ENCODE measurements around the gene HEBP1.

The HEBP1 gene

DNA sequence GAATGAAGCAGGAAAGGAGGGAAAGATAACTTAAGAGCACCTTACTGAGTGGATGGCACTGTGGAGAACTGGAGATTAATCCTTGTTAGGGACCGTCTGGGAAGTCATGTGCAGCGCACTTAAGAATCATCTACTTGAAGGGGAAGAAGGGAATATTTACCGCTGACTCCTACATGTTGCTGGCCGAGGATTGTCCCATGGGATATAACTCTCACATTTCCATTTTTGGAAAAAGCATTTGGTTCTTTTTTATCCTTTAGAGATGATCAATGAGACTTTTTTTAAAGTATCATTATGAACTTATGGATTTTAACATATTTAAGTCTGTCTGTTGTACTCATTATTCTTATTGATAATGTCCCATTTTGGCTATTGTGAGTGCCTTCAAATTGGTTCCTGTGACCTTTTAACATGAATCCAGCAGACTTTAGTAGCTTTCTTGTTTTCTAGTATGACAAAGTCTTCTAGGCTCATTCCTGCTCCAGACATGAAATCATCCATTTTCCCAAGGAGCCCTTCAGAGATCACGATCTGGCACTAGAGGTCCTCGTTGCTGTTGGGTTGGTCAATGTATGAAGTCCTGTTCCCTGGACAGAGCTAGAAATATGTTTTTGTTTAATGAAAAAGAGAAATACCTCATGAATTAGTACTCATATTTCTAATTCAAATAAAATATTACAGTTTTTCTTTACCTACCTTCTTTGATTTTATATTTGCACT is 23.9 kb upstream of the HEBP1 start:
- DNase-seq, result no peak

DNA sequence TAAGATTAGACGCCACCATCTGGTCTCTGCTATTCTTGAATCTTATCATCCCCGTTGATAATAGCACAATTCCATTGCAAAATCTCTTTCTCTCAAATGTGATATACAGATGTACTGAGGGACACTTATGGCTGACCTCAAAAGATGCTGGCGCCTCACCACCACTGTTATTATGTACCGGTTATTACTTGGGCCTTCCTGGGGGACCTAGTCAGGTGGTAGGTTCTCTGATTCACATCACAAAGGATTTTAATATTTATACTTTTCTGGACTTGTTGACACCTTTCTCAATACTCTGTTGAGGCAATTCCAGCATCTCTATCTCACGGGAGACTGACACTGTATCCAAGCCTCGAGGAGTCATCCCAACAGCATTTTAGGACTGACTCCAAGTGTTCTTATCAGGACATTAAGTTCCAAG is 22.8 kb upstream of the HEBP1 start:
- DNase-seq, result no peak

DNA sequence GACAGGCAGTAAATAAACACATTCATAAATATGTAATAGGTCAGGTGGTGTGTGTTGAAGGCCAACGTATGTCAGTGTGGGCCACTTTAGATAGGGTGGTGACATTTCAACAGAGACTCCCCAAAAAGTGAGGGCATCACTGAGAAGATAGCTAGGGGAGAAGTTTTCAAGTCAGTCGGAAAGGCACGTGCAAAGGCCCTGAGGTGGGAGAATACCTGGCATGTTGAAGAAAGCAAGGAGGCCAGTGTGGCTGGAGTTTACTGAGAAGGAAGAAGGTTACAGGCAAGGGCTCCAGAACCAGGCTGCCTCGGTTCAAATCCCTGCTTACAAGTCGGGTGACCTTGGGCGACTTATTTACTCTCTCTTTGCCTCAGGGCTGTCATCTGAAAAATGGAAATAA is 11.0 kb upstream of the HEBP1 start:
- DNase-seq, result no peak

DNA sequence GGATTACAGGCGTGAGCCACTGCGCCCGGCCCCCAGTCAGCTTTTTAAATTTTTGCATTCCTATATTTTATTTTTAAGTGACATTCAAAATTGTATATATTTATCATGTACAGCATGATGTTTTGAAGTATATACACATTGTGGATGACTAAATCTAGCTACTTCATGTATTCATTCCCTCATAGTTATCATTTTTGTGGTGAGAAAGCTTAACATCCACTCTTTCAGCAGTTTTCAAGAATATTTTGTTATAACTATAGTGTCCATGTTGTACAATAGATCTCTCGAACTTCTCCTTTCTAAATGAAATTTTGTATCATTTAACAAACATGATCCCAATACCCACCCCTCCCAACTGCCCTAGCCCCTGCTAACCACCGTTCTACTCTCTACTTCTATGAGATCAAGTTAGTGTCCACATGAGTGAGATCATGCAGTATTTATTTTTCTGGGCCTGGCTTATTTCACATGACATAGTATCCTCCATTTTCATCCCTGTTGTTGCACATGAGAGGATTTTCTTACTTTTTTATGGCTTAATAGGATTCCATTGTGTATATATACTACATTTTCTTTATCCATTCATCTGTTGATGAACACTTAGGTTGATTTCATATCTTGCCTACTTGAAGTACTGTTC is 8.8 kb upstream of the HEBP1 start:
- DNase-seq, result no peak

DNA sequence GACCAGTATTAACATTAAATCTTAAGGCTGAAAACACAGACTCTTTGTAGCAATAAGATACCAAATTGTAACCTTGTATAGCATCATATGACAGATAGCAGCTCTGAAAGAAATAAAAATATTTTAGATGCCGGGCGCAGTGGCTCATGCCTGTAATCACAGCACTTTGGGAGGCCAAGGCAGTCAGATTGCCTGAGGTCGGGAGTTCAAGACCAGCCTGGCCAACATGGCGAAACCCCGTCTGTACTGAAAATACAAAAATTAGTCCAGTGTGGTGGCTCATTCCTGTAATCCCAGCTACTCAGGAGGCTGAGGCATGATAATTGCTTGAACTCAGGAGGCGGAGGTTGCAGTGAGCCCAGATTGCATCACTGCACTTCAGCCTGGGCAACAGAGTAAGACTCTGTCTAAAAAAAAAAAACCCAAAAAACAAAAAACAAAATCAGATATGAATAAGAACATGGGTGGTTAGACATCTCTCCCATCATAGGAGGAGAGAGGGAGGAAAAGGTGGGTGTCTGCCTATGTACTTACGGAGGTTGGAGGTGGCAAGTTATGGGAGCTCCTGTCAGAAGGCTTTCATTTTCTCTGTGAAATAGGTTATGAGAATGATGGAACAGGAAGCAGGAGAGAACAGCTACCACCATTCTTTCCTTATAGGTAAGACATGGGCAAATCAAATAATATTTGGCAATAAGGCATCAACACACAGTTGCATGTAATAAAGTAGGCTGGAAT is 7.6 kb upstream of the HEBP1 start:
- no peak for DNase-seq

DNA sequence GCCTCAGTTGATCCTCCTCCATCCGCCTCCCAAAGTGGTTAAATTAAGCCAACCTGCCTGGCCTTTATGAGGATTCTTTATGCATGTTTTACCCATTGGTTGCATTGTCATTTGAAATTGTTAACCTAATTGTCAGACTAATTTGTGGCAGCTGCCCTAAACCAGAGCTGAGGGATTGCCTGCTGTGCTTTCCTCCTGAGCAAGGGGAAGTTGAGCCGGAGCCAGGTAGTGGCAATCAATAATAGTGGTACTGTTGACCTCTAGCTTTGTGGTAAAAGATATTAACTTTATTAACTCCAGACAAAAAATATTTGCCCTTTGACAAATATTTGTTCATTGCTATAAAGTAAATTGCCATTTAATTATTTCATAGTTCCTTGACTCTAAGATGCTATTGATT is 5.6 kb upstream of the HEBP1 start:
- DNase-seq, result no peak

DNA sequence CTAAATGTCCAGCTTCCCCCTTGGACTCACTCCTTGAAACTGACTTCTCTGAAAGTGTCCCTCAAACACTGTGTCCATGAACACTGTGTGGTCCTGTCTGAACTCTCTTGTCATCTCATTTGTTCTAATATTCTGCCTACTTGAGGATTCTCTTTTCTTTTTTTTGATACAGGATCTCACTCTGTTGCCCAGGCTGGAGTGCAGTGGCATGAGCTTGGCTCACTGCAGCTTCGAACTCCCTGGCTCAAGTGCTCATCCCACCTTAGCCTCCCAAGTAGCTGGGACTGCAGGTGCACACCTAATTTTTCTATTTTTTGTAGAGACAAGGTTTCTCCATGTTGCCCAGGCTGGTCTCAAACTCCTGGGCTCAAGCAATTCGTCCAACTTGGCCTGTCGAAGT is 4.9 kb upstream of the HEBP1 start:
- no peak for DNase-seq

DNA sequence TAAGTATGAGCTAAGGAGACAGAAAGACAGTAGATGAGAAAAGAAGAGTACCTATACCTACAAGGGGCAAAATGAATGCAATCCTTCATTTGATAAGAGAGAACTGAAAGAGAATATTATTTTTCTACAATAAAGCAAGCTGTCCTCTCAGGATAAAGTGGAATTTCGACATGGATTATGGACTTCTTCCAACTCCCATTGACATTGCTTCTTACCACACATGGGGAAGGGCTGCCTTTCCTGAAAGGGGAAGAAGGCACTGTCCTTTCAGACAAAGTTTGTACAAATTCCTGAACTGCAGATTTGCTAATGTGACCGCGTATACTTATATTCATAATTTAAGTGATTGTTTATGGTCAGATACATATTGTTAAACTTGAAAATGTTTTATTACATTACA is 4.3 kb upstream of the HEBP1 start:
- no peak for DNase-seq

DNA sequence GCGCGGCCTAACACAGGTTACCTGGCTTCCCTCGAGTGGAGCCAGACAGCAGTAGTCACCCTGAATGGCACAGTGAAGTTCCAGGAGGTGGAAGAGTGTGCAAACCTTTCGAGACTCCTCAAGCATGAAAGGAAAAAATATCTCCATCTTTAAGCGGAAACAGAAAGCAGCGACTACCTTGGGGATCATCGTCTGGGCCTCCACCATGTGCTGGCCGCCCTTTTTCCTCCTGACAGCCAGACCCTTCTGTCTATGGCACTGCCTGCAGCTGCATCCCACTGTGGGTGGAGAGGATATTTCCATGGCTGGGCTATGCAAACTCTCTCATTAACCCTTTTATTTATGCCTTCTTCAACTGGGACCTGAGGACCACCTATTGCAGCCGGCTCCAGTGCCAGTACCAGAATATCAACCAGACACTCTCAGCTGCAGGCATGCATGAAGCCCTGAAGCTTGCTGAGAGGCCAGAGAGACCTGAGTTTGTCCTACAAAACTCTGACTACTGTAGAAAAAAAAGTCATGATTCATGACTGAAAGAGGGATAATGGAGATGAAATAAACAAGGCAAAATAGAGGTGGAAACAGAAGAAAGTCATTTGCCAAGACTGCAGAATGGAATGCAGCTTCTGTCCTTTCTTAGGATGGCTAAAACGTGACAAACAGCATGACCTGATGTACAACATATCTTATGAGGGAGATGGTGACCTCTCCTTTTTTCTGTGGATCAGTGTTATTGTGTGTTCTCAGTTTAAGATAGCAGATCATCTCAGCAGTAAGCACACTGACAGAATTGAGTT is 2.4 kb upstream of the HEBP1 start:
- DNase-seq, result no peak

DNA sequence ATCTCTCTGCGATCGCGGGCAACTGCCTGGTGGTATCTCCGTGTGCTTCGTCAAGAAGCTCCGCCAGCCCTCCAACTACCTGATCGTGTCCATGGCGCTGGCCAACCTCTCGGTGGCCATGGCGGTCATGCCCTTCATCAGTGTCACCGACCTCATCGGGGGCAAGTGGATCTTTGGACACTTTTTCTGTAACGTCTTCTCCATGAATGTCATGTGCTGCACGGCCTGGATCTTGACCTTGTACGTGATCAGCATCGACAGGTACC is 1.6 kb upstream of the HEBP1 start:
- no peak for DNase-seq

DNA sequence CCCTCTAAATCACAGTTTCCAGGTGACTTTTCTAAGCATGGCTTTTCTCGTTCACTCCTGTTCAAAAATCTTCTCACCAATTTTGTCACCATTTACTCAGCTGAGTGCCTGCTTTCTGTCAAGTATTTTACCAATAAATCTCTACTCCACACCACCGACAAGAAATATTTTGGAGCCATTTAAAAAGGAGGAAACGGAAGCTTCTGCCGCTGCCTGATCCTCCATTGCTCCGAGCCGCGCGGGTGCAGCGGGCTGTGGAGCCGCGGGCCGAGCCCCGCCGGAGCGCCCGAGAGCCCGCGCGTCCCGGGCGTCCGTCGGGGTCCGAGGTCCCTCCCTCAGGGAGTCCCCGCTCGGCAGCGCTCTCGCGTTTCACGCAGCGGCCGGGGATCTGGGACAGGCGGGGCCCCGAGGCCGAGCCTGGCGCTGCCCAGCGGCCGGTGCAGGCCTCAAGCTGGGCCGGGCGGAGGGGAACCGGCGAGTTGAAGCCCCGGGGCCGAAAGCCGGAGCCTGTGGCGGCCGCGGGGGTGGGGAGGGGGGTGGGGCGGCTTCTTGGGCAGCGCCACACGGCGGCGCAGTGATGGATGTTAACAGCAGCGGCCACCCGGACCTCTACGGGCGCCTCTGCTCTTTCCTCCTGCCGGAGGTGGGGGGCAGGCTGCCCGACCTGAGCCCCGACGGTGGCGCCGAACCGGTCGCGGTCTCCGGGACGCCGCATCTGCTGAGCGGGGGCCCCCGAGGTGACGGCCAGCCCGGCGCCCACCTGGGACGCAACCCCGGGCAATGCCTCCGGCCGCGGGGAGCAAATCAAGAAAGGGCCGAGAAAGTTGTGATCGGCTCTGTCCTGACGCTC is 1.1 kb upstream of the HEBP1 start:
- DNase-seq, result peak; percentile 41

DNA sequence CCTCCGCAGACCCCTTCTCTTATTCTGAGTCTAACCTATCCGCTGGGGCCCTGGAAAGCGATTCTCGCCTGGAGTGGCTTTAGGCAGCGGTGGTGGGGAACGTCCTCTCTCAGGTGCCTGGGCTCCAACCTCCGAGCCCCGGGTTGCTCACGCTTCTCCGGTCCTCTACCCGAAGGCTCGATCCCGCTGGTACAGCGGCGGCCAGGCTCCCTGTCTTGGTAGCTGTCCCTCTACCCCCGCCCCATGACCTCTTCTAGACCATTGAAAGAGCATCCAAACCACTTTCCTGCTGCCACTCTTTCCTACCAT is 505 bp upstream of the HEBP1 start:
- no peak for DNase-seq

DNA sequence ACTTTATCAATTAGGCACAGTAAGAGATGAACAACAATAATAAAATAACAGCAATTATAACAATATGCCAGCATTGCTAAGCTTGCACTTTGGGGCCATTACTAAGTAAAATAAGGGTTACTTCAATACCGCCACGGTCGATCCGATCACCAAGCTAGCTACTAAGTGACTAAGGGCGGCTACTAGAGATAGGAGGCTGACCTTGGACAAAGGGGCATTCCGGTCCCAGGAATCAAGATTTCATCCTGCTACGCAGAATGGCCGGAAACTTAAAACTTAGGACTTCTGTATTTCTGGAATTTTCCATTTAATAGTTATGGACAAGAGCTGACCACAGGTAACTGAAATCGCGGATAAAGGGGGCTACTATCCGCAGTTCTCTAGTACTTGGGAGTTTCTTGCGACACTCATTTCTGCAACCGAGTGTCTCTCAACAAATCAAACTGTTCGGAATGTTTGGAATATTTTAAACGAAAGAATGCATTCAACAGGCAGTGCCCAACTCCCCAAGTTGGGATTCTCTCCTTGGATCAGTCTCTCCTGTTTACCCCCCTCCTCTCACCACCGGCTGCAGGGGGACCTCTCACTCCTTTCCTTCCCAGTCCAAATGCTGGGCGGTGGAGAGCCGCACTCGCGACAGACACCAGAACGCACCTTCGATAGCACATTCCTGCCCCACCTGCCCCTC is 650 bp downstream of the HEBP1 start:
- DNase-seq, result no peak

DNA sequence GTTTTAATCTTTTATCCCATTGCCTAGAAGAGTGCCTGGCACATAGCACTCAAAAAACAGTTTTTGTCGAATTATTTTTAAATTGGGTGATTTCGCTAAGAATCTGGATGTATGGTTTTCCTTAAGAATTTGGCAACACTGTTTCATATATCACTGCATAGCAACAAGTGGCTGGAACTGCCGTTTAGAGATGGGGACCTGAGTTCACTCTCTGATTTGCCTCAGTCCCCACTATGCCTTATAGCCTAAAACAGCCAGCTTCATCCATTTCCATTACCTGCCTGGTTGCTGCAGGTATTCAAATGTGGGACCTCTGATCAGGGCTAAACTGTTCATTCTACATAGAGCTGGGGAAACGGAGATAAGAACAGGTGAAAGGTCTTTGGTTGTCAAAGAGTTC is 1.8 kb downstream of the HEBP1 start:
- DNase-seq, result no peak

DNA sequence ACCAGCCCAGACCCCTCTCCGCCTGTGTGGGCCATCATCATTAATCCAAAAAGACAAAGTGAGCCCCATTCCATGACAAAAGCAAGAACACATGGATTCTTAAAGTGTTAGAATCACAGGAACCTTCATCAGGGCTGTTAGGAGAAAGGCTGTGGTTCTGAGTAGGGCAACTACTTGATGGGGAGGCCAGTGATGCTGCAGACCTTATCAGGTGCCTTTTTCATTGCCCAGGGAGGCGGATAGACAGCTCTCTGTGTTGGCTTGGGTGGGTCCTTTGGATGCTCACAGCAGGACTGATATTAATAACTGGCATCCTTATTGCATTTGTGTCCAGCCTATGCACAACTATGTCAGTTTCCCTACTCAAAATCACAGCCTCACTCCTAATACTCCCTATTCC is 2.3 kb downstream of the HEBP1 start:
- no peak for DNase-seq

DNA sequence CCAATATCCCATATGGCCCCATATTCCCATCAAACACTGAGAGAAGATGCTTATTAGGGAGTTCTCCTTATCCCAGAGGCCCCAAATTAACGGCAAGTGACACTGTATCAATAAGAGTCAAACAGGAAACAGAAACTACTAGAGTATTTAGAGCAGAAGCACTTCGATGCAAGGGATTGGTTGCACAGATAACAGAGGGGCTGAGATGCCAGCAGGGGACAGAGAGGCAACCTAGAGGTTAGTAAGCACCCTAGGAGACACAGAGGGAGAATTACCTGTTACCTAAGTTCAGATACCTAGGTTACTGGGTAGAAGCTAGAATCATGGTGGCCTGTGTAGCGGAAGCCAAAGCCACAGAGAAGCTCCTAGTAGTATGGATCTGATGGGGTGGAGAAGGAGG is 2.9 kb downstream of the HEBP1 start:
- DNase-seq, result no peak

DNA sequence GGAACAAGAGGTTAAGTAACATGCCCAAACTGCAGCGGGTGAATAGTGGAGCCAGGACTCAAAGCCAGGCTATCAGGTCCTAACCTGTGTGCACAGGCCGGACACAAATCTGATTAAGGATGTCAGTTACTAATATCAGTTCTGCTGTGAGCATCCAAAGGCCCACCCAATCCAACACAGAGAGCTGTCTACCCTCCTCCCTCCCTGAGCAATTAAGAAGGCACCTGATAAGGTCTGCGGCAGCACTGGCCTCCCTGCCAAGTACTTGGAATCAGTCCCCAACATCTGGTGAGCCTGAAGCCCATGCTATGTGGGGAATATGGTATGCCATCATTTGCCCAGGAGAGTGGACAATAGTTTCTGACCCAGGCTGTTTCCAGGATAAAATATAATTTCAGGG is 3.9 kb downstream of the HEBP1 start:
- no peak for DNase-seq

DNA sequence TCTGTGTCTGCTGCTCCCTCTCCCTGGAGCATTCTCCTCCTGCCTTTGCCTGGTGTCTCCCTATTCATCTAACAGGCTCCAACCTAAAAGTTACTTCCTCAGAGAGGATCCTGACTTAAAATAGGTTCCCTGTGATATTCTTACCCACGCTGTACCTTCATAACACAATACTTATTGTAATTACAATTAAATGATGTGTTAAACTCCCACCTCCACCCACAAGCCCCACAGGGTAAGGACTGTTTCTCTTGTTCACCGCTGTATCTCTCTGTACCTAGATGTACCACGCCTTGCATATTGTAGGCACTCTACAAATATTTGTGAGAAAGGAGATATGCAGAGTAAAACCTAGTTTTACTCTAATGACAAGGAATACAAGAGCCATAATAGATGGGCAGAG is 5.0 kb downstream of the HEBP1 start:
- DNase-seq, result no peak

DNA sequence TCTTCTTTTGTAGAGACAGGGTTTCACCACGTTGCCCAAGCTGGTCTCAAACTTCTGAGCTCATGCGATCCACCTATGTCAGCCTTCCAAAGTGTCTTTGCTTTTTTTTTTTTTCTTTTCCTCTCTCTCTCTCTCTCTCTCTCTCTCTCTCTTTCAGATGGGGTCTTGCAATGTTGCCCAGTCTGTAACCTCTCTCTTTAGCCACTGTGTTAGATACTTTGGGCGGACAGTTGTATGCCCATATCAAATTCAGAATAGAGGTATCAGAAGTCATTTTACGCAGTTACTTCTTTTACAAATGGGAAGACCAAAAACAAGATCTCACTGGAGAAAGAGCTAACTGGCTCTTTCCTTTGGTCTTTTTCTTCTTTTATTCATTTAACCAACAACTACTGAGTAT is 6.7 kb downstream of the HEBP1 start:
- DNase-seq, result no peak

DNA sequence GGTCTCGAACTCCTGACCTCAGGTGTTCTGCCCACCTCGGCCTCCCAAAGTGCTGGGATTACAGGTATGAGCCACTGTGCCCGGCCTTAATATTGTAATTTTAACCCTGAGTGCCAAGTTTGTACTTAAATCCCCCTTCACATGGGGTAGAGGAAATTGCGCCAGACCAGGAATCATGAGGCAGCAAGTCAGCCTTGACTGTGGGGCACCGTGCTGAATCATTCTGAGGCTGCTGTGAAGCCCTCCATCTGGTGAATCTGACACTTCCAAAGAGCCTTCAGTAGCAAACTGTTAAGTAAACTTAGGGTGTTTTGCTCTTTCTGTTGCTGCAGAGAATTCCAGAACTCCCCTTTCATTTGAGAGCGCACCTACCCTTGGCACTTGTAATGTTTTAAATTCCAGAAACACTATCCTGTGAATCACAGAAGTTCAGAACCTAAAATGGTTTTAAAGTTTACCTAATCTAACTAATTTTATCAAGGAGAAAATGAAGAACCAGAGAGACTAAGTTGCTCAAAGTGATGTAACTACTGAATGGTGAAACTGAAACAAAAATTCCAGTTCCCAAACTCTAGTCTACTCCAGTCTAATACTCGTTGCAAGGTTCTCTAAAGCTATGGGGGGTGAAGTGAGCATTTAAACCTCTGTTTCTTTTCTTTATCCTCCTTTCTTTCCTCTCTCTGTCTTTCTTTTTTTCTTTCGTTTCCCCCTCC is 7.5 kb downstream of the HEBP1 start:
- no peak for DNase-seq

DNA sequence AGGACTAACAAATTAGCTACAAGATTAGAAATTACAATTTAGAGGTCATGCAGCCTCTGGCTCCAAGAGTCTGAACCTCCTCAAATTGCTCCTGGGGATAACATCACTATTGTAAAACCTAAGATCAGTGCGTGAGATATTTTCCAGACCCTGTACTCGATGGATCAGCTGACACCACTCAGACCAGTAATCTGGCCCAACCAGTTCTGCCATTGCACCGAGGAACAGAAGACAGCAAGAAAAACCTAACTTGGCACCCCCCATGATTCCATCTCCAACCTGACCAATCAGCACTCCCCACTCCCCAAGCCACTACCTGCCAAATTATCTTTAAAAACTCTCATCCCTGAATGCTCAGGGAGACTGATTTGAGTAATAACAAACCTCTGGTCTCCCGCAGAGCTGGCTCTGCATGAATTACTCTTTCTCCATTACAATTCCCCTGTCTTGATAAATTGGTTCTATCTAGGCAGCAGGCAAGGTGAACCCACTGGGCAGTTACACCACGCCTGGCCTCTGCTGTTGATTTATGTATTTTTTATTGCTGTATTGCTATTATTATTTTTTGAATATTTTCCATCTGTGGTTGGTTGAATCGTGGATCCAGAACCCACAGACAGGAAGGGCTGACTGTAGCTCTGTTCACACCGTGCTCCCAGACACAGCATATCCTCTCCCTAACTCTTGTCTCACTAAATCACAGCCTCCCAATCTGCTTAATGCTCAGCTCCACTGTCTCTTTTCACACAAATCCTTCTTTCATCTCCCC is 9.2 kb downstream of the HEBP1 start:
- DNase-seq, result no peak
